ENCODE results near the gene CANT1. TPM values are rescaled to one million over a fixed set of nuclear protein-coding genes. Genes with fewer than 3 reads are reported as not detected.

Gene CANT1
- total RNA-seq, 4 donors from 2014 or later, result 13.9 to 22.9 (median 18.2) TPM

GRCh38 chr17:78979780-78980623 lies 29.6 kb downstream of the CANT1 start, which contains the start of gene LGALS3BP:
LGALS3BP (minus strand) TSS chr17:78979923; CDS start chr17:78977191, 2,732 bp downstream.
- no peak for TF ChIP-seq CTCF (IDR thresholded peaks at IDR 0.05; ENCODE audit: low read depth)

GRCh38 chr17:78977997-78978973 lies 31.3 kb downstream of the CANT1 start:
- no peak for TF ChIP-seq CTCF (IDR thresholded peaks at IDR 0.05; ENCODE audit: low read depth)

GRCh38 chr17:78977681-78977943 lies 32.0 kb downstream of the CANT1 start:
- no peak for TF ChIP-seq CTCF (IDR thresholded peaks at IDR 0.05; ENCODE audit: low read depth)

DNA sequence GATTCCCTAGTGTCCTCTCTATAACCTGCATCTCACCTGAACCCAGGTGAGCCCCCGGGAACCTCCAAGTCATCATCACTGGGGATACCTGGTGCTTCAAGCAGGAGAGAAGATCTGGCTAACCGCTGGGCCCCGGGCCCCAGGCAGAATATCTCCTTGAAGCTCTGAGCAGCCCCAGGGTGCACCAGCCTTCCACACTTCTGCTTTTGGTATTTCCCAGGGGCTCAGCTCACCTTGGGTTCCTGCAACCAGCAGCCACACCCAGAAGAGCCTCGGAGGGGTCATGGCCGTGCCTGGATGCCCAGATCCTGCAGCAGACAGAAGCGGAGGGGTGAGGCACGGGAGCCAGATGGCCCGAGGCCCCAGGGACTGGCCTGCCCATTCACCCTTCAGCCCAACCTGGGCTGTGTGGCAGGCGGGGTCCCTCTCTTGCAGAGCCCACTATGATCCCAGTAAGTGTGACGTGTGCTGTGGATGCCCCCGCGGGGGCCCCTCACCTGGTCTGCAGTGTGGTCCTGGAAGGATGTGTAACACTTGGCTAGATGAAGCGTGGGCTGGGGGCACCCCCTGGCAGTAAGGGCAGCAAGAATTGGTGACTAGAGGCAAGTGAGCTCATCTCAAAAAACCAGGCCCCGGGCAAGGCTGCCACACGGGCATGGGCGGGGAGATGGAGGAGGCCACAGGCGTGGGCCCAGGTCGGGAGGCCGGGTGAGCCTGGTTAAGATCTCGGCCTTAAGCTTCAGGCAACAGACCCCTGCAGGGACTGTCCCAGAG lies 32.5 kb downstream of the CANT1 start:
- no peak for TF ChIP-seq CTCF (IDR thresholded peaks at IDR 0.05; ENCODE audit: low read depth)

DNA sequence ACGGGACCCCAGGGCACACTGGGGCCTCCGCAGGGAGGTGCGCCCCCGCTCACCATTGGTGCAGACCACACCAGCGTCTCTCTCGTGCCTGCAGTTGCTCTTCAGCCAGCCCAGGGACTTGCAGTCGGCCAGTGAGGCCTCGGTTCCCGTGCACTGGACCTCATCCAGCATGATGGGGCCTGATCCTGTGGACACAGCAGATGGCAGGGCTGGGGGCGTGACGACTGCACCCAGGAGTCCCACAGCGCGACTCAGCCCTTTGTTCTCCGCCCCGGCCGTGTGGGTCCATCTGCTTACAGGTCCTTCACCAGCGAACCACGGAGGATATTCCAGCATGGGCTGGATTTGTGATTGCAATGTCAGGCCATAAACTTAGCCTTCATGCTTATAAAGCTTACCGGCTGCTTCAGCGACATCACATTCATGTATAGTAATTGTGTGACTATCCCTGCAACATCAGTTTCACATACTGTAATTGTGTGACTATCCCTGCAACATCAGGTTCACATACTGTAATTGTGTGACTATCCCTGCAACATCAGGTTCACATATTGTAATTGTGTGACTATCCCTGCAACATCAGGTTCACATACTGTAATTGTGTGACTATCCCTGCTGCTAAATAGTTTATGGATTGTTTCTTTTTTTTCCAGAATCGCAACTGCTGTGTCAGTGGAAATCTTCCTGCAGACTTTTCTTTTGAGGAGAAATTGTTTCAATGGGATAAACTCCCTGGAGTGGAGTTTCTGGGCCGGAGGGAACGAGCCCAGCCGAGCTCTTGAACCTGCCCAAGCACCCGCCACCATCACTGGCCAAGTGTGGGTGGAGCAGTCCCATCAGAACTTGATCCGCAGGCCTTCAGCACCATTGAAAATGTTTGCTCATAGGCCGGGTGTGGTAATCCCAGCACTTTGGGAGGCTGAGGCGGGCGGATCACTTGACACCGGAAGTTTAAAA lies 34.7 kb downstream of the CANT1 start:
- no peak for TF ChIP-seq CTCF (IDR thresholded peaks at IDR 0.05; ENCODE audit: low read depth)

DNA sequence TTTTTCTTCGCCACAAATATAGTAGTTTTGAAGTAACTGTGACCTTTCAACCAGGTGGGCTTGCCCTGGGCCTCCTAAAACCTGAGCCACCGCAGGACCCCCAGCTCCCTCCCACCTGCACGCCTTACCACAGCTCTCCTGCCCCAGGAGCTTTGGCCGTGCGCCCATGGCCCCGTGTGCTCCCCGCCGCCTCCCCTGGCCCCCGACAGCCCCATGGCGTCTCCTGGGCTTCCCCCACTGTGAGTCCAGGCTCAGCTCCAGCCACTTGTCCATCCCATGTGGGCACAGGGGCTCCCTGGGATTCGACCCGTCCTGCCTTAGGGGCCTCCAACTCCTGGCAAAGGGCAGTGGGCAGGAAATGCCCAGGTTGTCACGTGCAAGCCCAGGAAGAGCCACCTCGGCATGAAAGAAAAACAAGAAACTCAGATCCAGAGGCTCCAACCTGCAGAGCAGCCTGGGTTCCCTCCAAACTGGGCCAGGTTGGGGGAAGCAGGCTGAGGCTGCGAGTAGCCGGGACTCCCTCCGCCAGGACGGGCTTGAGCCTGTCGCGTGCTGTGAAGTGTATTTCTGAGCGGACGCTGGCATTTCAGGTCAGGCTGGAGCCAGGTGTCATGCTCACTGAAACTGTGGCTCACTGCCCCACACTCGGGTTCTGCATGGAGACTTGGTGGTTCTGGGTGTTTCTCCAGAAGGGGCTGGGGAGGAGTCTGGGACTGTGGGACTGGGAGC lies 35.6 kb downstream of the CANT1 start:
- TF ChIP-seq CTCF (IDR thresholded peaks at IDR 0.05; ENCODE audit: low read depth), result no peak

All from subcutaneous adipose tissue (tissue), 4 donors.